ENCODE data around the gene ARFIP1. TPM values are rescaled to one million over a fixed set of nuclear protein-coding genes. Genes with fewer than 3 reads are reported as not detected.

The ARFIP1 gene
- total RNA-seq, 1 donor from 2014 or later = 56.5 TPM

DNA sequence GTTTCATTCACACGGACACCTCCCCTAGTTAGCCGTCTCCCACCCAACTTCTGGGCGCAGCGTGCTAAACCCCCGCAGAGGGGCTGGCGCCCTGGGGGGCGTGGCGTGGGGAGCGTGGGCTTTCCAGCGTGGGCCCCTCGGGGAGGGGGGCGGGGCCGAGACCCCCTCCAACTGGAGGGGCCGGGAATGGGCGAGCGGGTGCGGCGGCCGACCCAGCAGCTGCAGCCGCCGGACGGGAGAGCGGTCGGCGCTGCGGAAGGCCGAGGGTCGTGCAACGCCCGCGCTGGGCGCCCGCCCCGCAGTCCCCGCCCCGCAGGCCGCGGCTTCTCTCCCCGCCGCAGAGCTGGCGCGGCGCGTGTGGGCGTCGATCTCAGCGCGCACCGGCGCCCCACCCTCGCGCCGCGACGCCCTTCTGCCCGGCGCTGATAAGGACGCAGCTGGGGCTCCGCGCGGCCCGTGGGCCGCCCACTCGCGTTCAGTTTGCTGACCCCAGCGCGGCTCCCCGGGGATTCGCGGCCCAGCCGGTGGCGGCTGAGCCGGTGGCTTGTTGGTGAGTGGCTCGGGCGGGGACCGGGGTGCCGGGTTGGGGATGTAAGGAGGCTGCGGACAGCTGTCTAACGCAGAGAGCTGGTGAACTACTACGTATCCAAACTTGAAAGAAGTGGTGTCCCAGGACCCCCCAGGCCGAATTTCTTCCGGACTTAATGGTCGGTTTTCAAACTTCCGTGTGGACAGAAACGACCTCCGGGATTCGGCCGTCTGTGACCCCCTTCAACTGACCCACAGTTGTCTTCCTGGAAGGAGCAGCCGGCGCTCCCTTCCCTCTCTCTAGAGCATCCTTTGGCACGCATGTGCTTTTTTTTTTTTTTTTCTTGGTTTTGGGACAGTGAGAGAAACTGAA, 157.8 kb downstream of the ARFIP1 start:
- no peak for DNase-seq (ENCODE audit: low spot score)

DNA sequence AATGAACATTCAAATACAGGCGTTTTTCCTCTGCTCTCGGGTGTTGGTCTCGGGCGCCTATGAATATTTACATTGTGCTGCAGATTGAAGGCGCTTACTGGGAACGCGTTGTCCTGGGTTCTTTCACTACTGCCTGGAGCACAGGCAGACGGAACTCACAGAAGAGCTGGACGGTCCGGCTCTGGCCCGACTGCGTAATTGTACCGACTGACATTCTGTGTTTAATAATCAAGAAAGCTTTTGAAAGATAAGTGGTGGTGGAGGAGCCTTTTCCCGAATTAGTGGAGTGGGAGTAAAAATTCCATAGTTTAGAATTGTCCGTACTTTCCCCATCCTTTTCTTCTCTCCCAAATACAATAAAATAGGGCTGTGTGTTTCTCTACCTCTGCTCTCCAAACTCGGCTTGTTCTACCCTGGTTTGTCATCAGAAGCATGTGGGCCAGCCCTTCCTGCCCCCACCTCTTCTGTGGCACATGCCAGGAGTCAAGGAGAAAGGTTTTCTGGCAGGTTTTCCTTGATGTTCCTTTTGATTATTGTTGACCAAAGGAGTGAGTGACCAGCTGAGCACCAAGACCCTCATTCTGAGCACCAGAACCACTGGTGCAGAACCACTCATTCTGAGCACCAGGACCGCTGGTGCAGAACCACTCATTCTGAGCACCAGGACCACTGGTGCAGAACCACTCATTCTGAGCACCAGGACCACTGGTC, 158.6 kb downstream of the ARFIP1 start:
- DNase-seq (ENCODE audit: low spot score) = no peak

DNA sequence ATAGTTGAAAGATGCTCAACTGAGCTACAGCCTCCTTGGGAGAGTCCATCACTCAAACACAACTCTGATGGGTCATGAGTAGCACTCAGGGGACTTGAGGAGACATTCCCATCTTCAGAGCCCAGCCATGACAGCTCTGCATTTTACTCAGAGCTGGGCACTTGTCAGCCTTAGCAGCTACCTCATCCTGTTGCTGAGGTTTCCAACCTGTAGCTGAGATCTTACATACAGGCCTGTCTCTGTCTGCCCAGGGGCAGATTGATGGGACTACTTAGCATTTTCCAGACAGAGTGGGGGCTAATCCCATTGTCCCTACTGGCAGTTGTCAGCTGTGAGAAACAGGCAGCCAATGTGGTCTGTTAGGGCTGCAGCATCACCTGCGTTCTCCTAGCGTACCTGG, 159.9 kb downstream of the ARFIP1 start:
- no peak for DNase-seq (ENCODE audit: low spot score)

DNA sequence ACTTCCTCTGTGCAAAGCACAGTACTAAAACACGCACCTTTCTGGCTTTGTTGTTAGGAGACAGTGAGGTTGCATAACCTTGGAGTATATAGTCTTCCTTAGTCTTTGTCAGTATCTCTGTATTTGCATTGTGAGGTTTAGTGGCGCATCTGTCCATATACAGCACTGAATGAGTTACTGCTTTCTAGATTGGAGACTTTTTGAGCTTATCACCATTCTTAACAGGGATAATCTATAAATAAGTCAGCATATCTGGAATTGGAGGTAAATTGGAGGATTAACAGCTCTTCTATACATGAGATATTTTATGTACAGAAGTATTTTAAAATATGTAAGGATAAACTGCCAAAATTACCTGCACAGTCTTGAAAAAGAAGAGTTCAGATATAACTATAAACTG, 160.7 kb downstream of the ARFIP1 start:
- no peak for DNase-seq (ENCODE audit: low spot score)

DNA sequence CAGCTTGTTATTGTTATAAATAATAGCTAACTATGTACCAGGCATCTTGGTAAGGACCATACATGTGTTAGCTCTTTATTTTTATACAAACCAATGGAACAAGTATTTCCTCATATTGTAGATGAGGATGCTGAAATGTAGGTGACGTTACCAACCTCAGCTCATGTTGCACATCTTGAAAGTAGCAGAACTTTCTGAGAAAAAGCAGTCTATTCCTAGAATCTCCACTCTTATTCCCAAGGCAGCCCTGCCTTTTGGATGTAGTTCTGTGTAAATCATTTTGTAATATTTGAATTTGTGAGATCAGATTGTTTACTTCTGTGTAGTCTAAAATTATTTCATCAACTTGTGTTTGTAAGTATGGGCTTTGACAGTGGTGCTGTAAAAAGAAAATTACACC, 161.7 kb downstream of the ARFIP1 start:
- DNase-seq (ENCODE audit: low spot score) = no peak

DNA sequence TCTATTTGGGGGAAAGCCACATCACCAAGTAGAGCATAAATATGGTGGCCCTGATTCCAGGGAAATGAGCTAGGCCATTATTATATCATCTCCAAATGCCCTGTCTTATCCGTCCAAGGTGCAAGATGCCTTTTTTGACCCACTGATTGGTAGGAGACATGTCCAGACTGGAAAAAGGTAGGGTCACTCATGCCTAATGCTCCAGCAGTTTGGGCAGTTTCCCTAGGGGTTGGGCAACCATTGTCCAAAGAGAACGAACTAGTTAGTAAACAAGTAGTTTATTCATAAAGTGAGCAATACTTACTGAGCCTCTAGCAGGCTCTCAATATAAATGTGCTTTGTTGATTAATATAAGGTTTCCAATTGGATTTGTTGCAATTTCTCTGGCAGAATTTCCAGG, 162.6 kb downstream of the ARFIP1 start:
- no peak for DNase-seq (ENCODE audit: low spot score)

DNA sequence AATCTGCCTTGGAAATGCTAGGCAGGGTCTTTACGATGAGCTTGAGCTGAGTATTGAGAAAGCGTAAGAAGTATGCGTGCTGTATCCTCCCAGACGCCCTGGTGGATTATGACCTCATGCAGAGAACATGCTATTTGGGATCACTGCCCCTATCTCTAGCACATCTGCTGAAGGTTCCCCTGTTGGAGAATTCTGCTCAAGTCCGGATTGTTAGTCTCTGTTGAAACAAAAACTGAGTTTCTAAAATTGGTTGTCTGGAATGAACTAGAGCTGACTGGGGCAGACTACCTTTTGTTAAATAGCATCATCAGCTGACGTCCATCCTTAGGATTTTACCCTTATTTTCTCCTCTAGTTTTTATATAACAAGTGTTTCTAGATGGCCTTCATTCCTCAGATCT, 163.9 kb downstream of the ARFIP1 start:
- DNase-seq (ENCODE audit: low spot score) = no peak

DNA sequence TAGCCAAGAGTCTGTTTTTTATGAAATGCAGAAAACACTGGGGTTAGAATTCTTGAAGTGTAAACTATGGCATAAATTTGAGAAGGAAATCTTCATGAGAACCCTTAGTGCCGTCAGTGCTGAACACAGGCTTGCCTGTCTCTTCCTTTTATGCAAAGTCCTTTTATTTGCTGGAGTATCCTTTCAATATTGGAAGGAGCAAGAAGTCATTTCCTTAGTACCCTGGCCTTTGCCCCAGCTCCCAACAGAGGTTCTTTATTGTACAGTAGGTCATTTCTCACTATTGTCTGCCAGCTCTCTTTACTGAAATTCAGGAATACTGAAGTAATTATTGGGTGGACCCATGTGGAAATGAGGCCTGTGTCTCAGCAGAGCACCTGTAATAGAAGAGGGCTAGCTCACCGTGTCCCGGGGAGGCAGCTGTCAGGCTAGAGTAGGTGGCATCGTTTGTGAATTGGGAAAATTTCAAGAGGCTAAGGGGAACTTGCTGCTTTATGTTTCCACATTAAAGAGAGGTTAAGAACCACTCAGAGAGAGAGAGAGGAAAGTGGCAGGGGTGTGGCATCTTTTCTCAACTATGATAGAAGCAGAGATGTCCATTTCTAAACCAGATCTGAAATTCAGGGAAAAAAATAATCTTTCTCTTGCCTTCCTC, 165.0 kb downstream of the ARFIP1 start:
- DNase-seq (ENCODE audit: low spot score) = no peak

DNA sequence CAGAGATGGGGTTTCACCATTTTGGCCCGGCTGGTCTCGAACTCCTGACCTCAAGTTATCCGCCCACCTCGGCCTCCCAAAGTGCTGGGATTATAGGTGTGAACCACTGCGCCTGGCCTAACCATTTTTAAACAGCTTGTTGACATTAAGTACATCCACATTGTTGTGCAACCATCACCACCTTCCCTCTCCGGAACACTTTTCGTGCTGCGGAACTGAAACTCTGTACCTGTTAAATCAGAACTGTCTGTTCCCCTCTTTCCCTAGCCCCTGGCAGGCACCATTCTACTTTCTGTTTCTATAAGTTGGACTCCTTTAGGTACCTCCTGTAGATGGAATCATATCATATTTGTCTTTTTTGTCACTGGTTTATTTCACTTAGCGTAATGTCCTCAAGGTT, 165.9 kb downstream of the ARFIP1 start:
- DNase-seq (ENCODE audit: low spot score) = no peak

DNA sequence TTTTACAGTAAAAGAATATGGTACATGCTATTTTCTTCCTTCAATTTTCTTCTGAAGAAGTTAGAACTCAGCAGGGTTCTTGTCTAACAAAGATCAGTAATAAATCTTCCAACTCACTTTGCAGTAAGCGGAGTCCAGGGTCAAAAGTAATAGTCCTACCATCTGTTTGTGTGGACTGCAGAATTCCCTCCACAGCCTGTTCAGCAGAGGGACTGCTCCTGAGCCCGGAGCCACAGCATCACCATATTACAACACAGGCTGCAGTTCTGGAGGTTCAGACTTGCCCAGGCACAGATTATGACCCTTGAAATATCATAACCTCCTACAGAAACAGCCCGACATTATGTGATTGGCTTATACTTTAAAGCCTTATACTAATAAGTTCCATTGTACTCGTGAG, 166.7 kb downstream of the ARFIP1 start:
- no peak for DNase-seq (ENCODE audit: low spot score)

DNA sequence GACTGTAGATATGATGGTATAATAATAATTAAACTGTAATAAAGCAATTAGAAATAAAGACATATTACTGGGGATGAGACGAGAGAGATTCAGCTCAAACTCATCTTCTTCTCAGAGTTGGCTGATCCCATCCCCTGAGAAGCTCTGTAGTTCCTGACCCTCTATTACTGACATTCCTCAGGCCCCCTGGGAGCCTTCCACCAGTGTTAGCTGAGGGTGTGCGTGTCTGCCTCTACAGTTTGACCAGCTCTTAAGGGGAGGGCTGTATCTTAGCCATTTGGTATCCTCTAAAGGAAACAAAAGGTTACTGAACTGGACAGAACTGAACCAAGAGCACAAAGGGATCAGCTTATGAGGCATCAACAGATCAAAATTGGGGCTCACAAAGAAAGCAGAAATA, 167.6 kb downstream of the ARFIP1 start:
- DNase-seq (ENCODE audit: low spot score) = no peak

DNA sequence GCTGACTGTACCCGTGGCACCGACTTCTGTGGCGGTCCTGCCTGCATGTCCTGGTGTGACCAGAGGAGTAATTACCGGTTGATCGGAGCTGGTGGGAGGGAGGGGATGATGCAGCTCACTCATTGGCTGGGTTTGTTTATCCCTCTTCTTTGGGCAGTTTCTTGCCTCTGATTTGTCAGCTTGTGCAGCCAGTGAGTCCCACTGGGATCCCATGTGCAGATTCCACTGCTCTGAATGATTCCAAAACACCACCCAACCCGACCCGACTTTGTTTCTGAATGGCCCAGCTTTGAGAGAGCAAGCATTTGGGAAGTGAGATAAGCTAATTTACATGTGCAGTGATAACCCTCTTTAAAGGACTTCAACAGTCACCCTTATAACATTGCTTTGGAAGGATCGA, 170.2 kb downstream of the ARFIP1 start:
- DNase-seq (ENCODE audit: low spot score) = no peak

DNA sequence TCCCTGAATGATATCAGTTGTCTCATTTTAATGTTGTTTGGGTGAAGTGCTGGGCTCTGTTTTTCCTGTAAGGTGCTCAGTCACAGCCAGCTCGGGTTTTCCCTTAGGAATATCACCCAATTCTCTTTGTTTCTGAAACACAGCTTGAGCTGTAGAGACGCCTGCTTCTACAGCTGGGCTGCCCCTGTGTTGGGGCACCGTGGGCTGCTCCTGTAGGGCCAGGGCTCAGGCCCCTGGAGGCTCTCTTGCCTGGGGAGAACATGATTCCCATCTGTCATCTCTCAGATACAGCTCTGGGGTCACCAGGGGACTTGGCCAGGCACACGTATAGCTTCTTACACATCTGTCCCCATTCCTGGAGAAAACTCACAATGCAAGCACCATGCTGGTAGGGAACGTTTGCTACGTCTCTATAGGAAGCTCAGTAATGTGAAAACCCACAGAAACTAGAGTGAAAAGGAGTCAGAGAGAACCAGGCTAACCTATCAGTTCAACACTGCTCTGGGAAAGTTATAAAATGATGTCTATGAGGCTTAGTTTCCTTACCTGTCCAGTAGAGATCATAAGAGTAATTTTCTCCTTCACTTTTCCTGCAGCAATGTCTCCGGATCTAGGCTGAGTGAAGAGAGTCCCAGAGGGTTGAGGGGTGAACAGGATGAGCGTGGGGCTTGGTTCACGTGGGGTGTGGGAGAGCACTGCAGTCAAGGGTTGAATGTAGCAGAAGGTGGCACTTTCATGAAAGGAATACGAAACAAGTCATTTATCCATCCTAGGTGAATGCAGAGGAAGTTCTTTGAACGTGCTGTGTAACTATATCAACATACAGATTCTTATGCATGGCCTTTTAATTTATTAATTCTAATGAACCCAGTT, 170.9 kb downstream of the ARFIP1 start:
- DNase-seq (ENCODE audit: low spot score) = no peak

DNA sequence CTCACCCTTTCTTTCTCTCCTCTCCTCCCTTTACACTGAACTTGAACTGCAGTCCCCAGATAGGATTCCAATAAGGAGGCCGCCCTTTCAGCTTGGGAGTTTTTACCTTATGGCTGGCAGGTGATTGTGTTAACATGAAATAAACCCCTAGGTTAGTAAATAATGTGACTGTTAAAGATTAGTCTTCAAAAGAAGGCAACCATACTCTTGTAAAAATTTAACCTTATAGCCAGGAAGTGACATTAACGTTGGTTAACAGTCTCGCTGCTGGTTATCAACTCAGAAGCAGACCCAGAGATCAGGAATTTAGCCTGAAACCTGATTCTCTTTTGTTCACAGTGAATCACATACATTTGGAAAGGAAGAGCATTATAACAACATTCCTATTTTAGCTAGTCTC, 171.6 kb downstream of the ARFIP1 start:
- DNase-seq (ENCODE audit: low spot score) = no peak

DNA sequence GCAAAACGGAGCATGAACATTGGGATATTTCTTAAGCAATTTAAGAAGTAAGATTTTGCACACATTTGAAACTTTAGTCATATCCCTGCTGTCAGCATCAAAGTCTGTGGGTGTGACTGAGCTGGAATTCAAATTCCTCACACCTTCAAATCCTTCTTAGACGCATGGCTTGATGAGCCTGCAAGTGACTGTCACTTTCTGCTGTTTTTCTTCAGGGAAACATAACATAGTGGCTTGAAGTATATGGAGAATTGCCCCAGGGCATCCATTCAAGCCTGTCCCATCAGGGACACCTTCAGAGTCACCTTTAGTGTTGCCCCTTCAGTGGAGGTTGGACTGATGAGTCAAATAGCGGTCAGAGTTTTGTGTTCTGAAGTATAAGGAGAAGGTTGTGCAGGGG, 173.8 kb downstream of the ARFIP1 start:
- no peak for DNase-seq (ENCODE audit: low spot score)

DNA sequence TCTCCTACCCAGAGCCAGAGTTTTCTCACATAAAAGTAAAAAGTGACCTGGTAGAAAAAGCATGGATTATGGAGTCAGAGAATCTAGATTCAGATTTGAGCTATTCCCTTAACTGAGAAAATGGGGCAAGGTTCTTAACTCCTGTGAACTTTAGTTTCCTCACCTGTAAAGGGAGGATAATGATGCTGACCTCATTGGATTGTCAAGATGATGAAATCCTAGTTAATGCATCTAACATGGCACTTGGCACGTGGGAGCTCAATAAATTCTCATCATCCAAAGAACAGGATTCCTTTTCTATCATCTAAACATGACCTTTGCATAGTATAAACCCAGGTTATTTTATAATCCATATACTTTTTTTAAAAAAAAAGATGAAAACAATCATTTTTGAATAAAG, 175.0 kb downstream of the ARFIP1 start:
- no peak for DNase-seq (ENCODE audit: low spot score)

DNA sequence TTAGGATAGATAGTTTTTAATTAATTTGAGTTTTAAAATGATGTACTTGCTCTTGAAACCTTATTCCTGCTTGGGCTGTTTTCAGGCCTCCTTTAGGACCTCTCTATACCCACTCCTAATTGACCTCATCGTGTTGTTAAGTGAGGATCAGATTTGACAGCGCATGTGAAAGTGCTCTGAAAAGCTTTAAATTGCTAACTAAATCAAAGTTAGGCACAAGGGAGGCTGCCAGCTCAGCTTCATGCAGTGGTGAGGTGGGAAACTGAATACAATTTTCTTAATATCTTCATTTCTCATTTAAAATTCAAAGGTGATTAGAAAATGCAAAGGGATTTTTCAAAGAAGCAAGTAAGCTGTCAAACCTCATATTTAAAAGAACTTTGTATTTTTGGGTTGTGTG, 176.4 kb downstream of the ARFIP1 start:
- no peak for DNase-seq (ENCODE audit: low spot score)

DNA sequence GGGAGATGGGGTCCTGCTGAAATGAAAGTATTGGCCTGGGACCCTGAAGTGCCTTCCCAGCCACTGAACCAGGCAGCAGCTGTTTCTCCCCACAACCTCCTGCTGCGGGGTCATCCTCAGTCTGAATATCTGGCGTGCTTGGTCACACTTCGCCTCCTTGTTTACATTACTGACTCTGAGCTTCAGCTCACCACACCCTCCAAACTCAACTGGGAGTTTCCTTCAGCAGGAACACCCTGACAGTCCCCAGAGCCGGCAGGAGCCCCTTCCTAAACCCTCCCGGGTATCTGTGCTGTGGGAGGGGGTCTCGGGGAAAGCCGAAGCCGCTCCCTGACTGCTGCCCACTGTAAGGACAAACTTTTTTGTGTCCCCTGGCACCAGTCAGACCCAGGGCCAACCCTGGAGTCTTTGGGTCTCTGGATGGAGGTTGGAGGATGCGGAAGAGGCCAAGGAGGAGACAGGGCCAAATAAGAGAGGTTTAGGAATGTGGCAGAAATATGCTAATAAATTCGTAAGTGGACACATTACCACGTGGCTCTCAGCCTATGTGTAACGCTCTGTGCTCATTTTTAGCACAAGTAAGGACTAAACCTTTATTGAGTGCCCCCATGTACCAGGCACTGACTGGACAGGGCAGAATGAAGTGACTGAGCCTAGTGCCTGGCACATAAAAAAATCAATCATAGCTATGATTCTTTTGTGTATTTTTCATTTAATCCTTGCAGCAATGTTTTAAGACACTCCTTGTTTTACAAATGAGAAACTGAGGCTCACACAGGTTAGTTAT, 177.1 kb downstream of the ARFIP1 start:
- DNase-seq (ENCODE audit: low spot score) = no peak

DNA sequence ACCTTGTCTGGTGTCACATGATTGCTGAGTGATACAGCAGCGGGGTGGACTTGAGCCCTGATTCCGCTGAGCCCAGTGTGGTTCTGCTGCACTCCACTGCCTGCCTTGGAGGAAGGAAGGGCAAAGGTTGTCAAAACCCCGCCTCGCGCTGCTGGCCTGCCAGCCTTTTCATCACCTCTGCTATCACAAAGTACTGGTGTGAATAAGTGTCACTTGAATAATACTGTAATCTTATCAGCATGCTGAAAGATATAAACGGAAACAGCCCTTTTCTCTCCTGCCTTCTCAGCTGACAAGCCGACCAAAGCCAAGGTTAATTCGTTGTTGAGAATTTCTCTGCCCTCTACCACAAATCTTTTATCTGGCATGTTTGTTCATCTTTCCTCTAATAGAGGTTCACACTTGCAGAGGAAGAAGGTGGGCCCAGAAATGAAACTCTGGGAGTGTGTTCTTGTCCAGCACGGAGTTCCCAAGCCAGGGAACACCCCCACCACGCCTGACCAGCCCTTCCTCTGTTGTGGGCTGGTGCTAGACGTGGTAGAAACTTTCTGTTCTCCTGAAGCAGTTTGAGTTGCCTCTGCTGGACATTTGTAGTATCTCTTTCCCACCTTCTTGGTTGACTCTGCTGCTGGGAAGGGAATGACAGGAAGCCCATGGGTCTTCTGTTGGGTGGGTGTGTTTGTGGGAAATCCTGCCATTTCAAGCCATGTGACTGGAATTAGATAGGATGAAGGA, 177.8 kb downstream of the ARFIP1 start:
- DNase-seq (ENCODE audit: low spot score) = no peak

DNA sequence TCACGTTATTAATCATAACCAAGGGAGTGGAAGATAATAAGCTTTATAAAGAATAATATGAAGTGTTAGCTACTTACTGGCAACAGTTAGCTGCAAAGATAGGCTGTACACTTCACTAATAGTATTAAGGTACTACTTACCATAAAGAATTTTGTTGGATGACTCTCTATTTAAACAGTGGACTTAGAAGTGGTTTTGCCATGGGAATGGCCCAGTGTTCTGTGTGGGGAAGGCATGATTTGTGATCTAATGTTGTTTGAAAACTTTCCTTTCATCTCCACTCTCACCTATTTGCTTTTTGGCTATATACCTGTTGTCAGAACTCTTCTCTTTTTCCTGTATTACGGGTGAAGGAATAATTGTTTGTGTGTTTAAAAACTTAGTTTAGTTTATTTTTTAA, 179.3 kb downstream of the ARFIP1 start:
- DNase-seq (ENCODE audit: low spot score) = no peak
